HepG2 (cell line): ENCODE data around the gene NEURL4. TPM values are rescaled to one million over a fixed set of nuclear protein-coding genes. Genes with fewer than 3 reads are reported as not detected.

Experiments
- ATAC-seq: fragments of 200-7000 bp; cut with Tn5 transposase; 3 replicates; pipeline ENCODE4 v1.9.1; 2020; ENCODE audit warnings: mild to moderate bottlenecking, moderate library complexity
- BruUV-seq: library from RNA; stranded (reverse); fragments of 400-500 nt; replicated peaks from 2 replicates; lab custom pipeline; 2021; lab: Mats Ljungman, UMichigan
- CTCF ChIA-PET: fragments of 300-600 bp; formaldehyde crosslinking; extraction: SDS; loops from one replicate; lab custom pipeline; 2021; ENCODE audit warnings: low total read pairs, inconsistent platforms, low intra/inter-chr PET ratio; lab: Yijun Ruan, JAX
- POLR2A ChIA-PET: fragments of 350-600 bp; sonication (Branson Sonifier 250); formaldehyde crosslinking; loops from one replicate; lab custom pipeline; 2020; ENCODE audit warnings: antibody characterized with exemption, inconsistent platforms; lab: Yijun Ruan, JAX
- DNase-seq: peaks from one replicate; pipeline ENCODE4 v3.0.0-alpha.2; 2015; ENCODE audit warnings: low spot score
- FAIRE-seq: peaks from 3 replicates; lab custom pipeline; 2011; peaks lifted over from hg19 to GRCh38; lab: Jason Lieb, UNC
- H2AFZ ChIP-seq: one replicate; pipeline ENCODE4 v1.6.1; 2011; ENCODE audit warnings: low read length, inconsistent platforms
- H3K27ac ChIP-seq: fragments of 300-600 bp; 3 replicates; pipeline ENCODE4 v1.8.0; 2011; ENCODE audit warnings: mixed run types, mild to moderate bottlenecking, mixed read lengths, low read length, inconsistent platforms; ENCODE audit not compliant: insufficient read depth; ENCODE audit errors: extremely low read length
- H3K27me3 ChIP-seq, 2 experiments: fragments of 200-600 bp in 1 of 2; 2 replicates in 1 of 2; 3 replicates in 1 of 2; pipeline versions ENCODE4 v1.6.0 to v1.8.0; 2011; ENCODE audit warnings: low read length in 2 of 2, mild to moderate bottlenecking in 2 of 2, moderate library complexity in 2 of 2, inconsistent platforms in 1 of 2; ENCODE audit not compliant: insufficient read depth in 2 of 2, control insufficient read depth in 1 of 2
- H3K36me3 ChIP-seq, 2 experiments: fragments of 200-600 bp in 1 of 2; replicated peaks in 1 of 2; 2 replicates in 1 of 2; 3 replicates in 1 of 2; pipeline versions ENCODE4 v1.5.1 to v1.8.0; 2011; ENCODE audit warnings: low read length in 2 of 2, inconsistent platforms in 1 of 2; ENCODE audit not compliant: insufficient read depth in 2 of 2, control insufficient read depth in 1 of 2
- H3K4me1 ChIP-seq: 2 replicates; pipeline ENCODE4 v1.5.1; 2012; ENCODE audit warnings: low read length, inconsistent platforms; ENCODE audit not compliant: insufficient read depth
- H3K4me2 ChIP-seq: 2 replicates; pipeline ENCODE4 v1.6.0; 2011; ENCODE audit warnings: low read depth, low read length, inconsistent platforms
- H3K4me3 ChIP-seq, 3 experiments: fragments of 200-600 bp in 1 of 3; sonication (generic), shearing (Covaris generic) in 1 of 3; replicated peaks in 1 of 3; 2 replicates each; pipeline ENCODE4 v1.5.1; 2011 to 2016; ENCODE audit warnings: low read length in 3 of 3, inconsistent platforms in 2 of 3, low read depth in 2 of 3, mild to moderate bottlenecking in 2 of 3, control low read depth in 1 of 3, mixed read lengths in 1 of 3; ENCODE audit not compliant: insufficient read depth in 1 of 3
- H3K79me2 ChIP-seq: one replicate; pipeline ENCODE4 v1.6.1; 2011; ENCODE audit warnings: low read length, inconsistent platforms; ENCODE audit not compliant: insufficient read depth
- H3K9ac ChIP-seq: 2 replicates; pipeline ENCODE4 v1.6.0; 2011; ENCODE audit warnings: mild to moderate bottlenecking, low read depth, low read length, inconsistent platforms; ENCODE audit not compliant: insufficient read depth
- H3K9me3 ChIP-seq: 2 replicates; pipeline ENCODE4 v1.5.1; 2012; ENCODE audit warnings: mild to moderate bottlenecking, low read length
- H4K20me1 ChIP-seq: 2 replicates; pipeline ENCODE4 v1.6.0; 2011; ENCODE audit warnings: inconsistent platforms, mild to moderate bottlenecking, low read length, moderate library complexity; ENCODE audit not compliant: insufficient read depth
- FOXA1 ChIP-seq, 2 experiments: fragments of 450-650 bp in 1 of 2; sonication (generic) in 1 of 2; formaldehyde crosslinking in 1 of 2; IDR thresholded peaks; 2 replicates each; pipeline versions ENCODE4 v1.4.0 to v1.6.1; 2016 to 2020; ENCODE audit warnings: missing genetic modification reagents in 1 of 2
- KLF11 ChIP-seq: IDR thresholded peaks from 2 replicates; pipeline ENCODE4 v1.6.1; 2016; ENCODE audit warnings: missing compliant biosample characterization
- KLF6 ChIP-seq: IDR thresholded peaks from 2 replicates; pipeline ENCODE4 v1.8.0; 2016; ENCODE audit warnings: missing biosample characterization, missing genetic modification reagents
- MATR3 ChIP-seq: sonication (generic); formaldehyde crosslinking; IDR thresholded peaks from 2 replicates; pipeline ENCODE4 v1.4.0; 2020; ENCODE audit warnings: missing genetic modification reagents
- NFATC3 ChIP-seq: sonication (generic); formaldehyde crosslinking; IDR thresholded peaks from 2 replicates; pipeline ENCODE4 v1.5.1; 2020; ENCODE audit warnings: mild to moderate bottlenecking, missing genetic modification reagents
- NONO ChIP-seq, 2 experiments: fragments of 450-650 bp in 1 of 2; sonication (generic) in 1 of 2; formaldehyde crosslinking in 1 of 2; IDR thresholded peaks in 1 of 2; conservative IDR thresholded peaks in 1 of 2; 2 replicates each; pipeline versions ENCODE4 v1.6.1 to v1.8.0; 2017 to 2022; ENCODE audit warnings: mild to moderate bottlenecking in 1 of 2, missing genetic modification reagents in 1 of 2, moderate library complexity in 1 of 2
- U2AF2 ChIP-seq: fragments of 200-400 bp; formaldehyde crosslinking; IDR thresholded peaks from 2 replicates; pipeline ENCODE4 v1.6.1; 2017; ENCODE audit warnings: low read depth, mild to moderate bottlenecking, low read length
- ZNF263 ChIP-seq: sonication (generic); formaldehyde crosslinking; IDR thresholded peaks from 2 replicates; pipeline ENCODE4 v1.4.0; 2020; ENCODE audit warnings: missing genetic modification reagents
- ZNF510 ChIP-seq: sonication (generic); formaldehyde crosslinking; IDR thresholded peaks from 2 replicates; pipeline ENCODE4 v1.4.0; 2020; ENCODE audit warnings: low read depth, mild to moderate bottlenecking, missing genetic modification reagents
- ZSCAN25 ChIP-seq: sonication (generic); formaldehyde crosslinking; IDR thresholded peaks from 2 replicates; pipeline ENCODE4 v1.8.0; 2022; ENCODE audit warnings: mild to moderate bottlenecking, missing genetic modification reagents
- WGBS: methylation state at CpG from one replicate; pipeline ENCODE4 v1.1.6; 2017; ENCODE audit warnings: low lambda C conversion rate; 5-methylcytosine and 5-hydroxymethylcytosine counted together
- in situ Hi-C: cut with HindIII; loops from 2 replicates; pipeline ENCODE4 v1.10.0; 2017; ENCODE audit warnings: low pct_unique_long_range_greater_than_20kb; ENCODE audit not compliant: extremely low pct_ligation_motif_present
- intact Hi-C: fragments of 100-400 bp; cut with micrococcal nuclease; formaldehyde crosslinking; loops from one replicate; pipeline ENCODE4 v1.10.0; 2022; ENCODE audit not compliant: unreplicated experiment
- polyA plus RNA-seq, 8 experiments: library from polyadenylated mRNA; depleted of rRNA in 3 of 8; stranded (reverse) in 7 of 8; unstranded in 1 of 8; fragments of >200 nt; fragmentation: Illumina TruSeq in 4 of 8; extraction: Trizol in 4 of 8; gene quantifications; 2 replicates each; pipeline versions ENCODE4 v1.2.1 to v1.2.3, GENCODE V29; 2011 to 2016; ENCODE audit warnings: low read depth in 4 of 8, missing spikeins in 1 of 8, mixed read lengths in 1 of 8; ENCODE audit not compliant: insufficient read depth in 1 of 8
- total RNA-seq, 5 experiments: library from RNA; depleted of rRNA; stranded (reverse); fragments of >200 nt; fragmentation: Illumina TruSeq; extraction: Trizol; gene quantifications; 2 replicates each; pipeline ENCODE4 v1.2.3, GENCODE V29; 2016; ENCODE audit warnings: low read depth in 1 of 5
- TF ChIP-seq, protein P1 (sequence below): IDR thresholded peaks from 2 replicates; pipeline ENCODE4 v1.6.1; 2016; ENCODE audit warnings: missing compliant biosample characterization, missing genetic modification reagents, borderline replicate concordance
- TF ChIP-seq, protein P2 (sequence below): sonication (generic); formaldehyde crosslinking; IDR thresholded peaks from 2 replicates; pipeline ENCODE4 v1.8.1; 2023; ENCODE audit warnings: mild to moderate bottlenecking, missing genetic modification reagents
- TF ChIP-seq, protein P3 (sequence below): sonication (generic); formaldehyde crosslinking; IDR thresholded peaks from 2 replicates; pipeline ENCODE4 v1.4.0; 2020; ENCODE audit warnings: missing genetic modification reagents, borderline replicate concordance

Gene NEURL4
- total and polyA plus RNA-seq, 2 of the 13 experiments (the other 11 are each of a cell fraction or from before 2014, with no cell fraction given), result 14.8 to 15.7 TPM

DNA sequence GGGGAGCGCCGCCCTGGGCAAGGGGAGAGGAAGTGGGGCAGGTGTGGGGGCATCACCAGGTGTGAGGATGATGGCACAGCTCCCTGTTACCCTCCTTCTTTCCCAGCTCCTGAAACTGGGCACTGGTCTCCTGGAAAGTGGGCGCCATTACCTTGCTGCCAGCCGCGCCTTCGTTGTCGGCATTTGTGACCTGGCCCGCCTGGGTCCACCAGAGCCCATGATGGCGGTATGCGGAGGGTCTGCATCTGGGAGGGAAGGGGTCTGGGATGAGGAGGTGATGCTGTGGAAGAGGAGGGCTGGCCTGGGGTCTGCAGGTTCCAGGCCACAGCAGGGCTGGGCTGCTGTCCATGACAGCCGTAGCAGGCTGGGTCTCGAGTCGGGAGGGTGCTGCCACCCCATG, 12.7 kb upstream of the NEURL4 start:
- ChIA-PET POLR2A (interaction anchor here (3.6 kb wide), 1 partner anchor 12 kb away, joined by 9 read pairs; the partner anchor contains the start of gene NEURL4), CTCF (no interaction called here)
- H3K9me3 ChIP-seq, result no peaks in the 10 kb centered on the region
- BruUV-seq, result no TSS peak
- no peaks in the 10 kb centered on the region for H3K79me2 ChIP-seq
- WGBS, result 83% methylated on average over 13 of the region's 13 CpGs
- DNase-seq, result no peak
- H3K4me3 ChIP-seq, result no peak overlapping the region
- H3K27me3 ChIP-seq, result peaks cover 3 to 26% of the 10 kb centered on the region in 2 experiments; a peak in 3 of 5 replicates
- H3K4me1 ChIP-seq, result peaks cover 25% of the 10 kb centered on the region
- ATAC-seq, result no peak
- no peak for FAIRE-seq
- TF ChIP-seq, protein P1, sequence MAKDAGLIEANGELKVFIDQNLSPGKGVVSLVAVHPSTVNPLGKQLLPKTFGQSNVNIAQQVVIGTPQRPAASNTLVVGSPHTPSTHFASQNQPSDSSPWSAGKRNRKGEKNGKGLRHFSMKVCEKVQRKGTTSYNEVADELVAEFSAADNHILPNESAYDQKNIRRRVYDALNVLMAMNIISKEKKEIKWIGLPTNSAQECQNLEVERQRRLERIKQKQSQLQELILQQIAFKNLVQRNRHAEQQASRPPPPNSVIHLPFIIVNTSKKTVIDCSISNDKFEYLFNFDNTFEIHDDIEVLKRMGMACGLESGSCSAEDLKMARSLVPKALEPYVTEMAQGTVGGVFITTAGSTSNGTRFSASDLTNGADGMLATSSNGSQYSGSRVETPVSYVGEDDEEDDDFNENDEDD (CRISPR knock-in tag), result no peak
- TF ChIP-seq ZNF263 (CRISPR knock-in tag) (no peak), NFATC3 (CRISPR knock-in tag) (no peak), ZNF510 (CRISPR knock-in tag) (no peak), U2AF2 (no peak)
- no peaks in the 10 kb centered on the region for H3K36me3 ChIP-seq
- no peak overlapping the region for H2AFZ ChIP-seq
- no peak overlapping the region for H3K9ac ChIP-seq
- no peak overlapping the region for H3K4me2 ChIP-seq
- in situ Hi-C loops (no loop called here), intact Hi-C loops (no loop called here)
- H3K27ac ChIP-seq, result no peak overlapping the region
- no peaks in the 10 kb centered on the region for H4K20me1 ChIP-seq

DNA sequence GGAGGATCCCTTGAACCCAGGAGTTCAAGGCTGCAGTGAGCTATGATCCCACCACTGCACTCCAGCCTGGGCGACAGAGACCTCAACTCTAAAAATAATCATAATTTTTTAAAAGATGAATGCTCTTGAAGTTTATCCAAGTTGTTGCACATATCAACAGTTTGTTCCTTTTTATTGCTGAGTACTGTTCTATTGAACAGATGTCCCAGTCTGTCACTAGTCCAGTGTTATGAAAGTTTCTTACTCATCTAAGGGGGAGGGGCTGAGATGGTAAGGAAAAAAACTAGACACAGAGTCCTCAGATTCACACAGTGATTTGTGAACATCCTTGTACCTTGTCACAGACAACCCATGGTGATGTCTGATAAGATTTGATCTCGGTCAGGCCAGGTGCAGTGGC, 11.0 kb upstream of the NEURL4 start:
- TF ChIP-seq KLF11 (CRISPR knock-in tag), result no peak
- TF ChIP-seq, protein P2, sequence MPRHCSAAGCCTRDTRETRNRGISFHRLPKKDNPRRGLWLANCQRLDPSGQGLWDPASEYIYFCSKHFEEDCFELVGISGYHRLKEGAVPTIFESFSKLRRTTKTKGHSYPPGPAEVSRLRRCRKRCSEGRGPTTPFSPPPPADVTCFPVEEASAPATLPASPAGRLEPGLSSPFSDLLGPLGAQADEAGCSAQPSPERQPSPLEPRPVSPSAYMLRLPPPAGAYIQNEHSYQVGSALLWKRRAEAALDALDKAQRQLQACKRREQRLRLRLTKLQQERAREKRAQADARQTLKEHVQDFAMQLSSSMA (CRISPR knock-in tag), result no peak
- TF ChIP-seq MATR3, result no peak
- TF ChIP-seq NONO (IDR thresholded peaks at IDR 0.05), result no peak
- TF ChIP-seq NONO (CRISPR knock-in tag; conservative IDR thresholded peaks at IDR 0.05), result no peak
- TF ChIP-seq ZSCAN25 (CRISPR knock-in tag), result no peak
- TF ChIP-seq, protein P3, sequence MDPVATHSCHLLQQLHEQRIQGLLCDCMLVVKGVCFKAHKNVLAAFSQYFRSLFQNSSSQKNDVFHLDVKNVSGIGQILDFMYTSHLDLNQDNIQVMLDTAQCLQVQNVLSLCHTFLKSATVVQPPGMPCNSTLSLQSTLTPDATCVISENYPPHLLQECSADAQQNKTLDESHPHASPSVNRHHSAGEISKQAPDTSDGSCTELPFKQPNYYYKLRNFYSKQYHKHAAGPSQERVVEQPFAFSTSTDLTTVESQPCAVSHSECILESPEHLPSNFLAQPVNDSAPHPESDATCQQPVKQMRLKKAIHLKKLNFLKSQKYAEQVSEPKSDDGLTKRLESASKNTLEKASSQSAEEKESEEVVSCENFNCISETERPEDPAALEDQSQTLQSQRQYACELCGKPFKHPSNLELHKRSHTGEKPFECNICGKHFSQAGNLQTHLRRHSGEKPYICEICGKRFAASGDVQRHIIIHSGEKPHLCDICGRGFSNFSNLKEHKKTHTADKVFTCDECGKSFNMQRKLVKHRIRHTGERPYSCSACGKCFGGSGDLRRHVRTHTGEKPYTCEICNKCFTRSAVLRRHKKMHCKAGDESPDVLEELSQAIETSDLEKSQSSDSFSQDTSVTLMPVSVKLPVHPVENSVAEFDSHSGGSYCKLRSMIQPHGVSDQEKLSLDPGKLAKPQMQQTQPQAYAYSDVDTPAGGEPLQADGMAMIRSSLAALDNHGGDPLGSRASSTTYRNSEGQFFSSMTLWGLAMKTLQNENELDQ, result no peak
- no peak for TF ChIP-seq FOXA1 (IDR thresholded peaks at IDR 0.05)
- TF ChIP-seq FOXA1 (CRISPR knock-in tag; IDR thresholded peaks at IDR 0.05), result no peak
- no peak for TF ChIP-seq KLF6 (CRISPR knock-in tag)
- no peaks in the 10 kb centered on the region for H4K20me1 ChIP-seq
- ChIA-PET POLR2A (interaction anchor here (3.6 kb wide), 1 partner anchor 11 kb away, joined by 9 read pairs; the partner anchor contains the start of gene NEURL4), CTCF (no interaction called here)
- H3K79me2 ChIP-seq, result no peaks in the 10 kb centered on the region
- H3K36me3 ChIP-seq, result no peaks in the 10 kb centered on the region
- no peak overlapping the region for H2AFZ ChIP-seq
- H3K27ac ChIP-seq, result no peak overlapping the region
- in situ Hi-C loops (no loop called here), intact Hi-C loops (no loop called here)
- no peak for DNase-seq
- H3K27me3 ChIP-seq, result peaks cover 3 to 26% of the 10 kb centered on the region in 2 experiments; a peak in 3 of 5 replicates
- H3K4me2 ChIP-seq, result no peak overlapping the region
- no peaks in the 10 kb centered on the region for H3K9me3 ChIP-seq
- no peak overlapping the region for H3K9ac ChIP-seq
- no peak overlapping the region for H3K4me3 ChIP-seq
- no peak for FAIRE-seq
- 2% methylated on average over 2 of the region's 2 CpGs for WGBS
- ATAC-seq, result no peak
- no TSS peak for BruUV-seq
- H3K4me1 ChIP-seq, result peaks cover 23% of the 10 kb centered on the region
